Breast epithelium (tissue), 3 donors: ENCODE results near the gene PBRM1.

Experiments
- CTCF ChIP-seq, 3 donors: fragments of 450-650 bp; IDR thresholded peaks; one replicate each; pipeline ENCODE4 v1.5.1; 2016 to 2017; ENCODE audit warnings: antibody characterized with exemption in 3 of 3, mild to moderate bottlenecking in 3 of 3, moderate library complexity in 3 of 3
- POLR2A ChIP-seq: fragments of 450-650 bp; IDR thresholded peaks from one replicate; pipeline ENCODE4 v1.6.1; 2016; ENCODE audit warnings: antibody characterized with exemption, mild to moderate bottlenecking, moderate library complexity
- POLR2AphosphoS5 ChIP-seq, 3 donors: sonication (generic); formaldehyde crosslinking; IDR thresholded peaks; one replicate each; pipeline ENCODE4 v1.6.1; 2017; ENCODE audit warnings: antibody characterized with exemption in 3 of 3

GRCh38 chr3:52512105-52512504 lies 173.6 kb downstream of the PBRM1 start:
- TF ChIP-seq CTCF (IDR thresholded peaks at IDR 0.05) = no peak
- no peak for TF ChIP-seq POLR2A
- no peak for TF ChIP-seq POLR2AphosphoS5 (IDR thresholded peaks at IDR 0.05)
